Brain microvascular endothelial cell (primary cell): Measurements from ENCODE around the gene OBI1.

Experiments
- DNase-seq: peaks from one replicate; pipeline ENCODE4 v3.0.0-alpha.2; 2020
- H3K27ac ChIP-seq: fragments of 250-450 bp; sonication (Bioruptor Pico); 2 replicates; pipeline ENCODE4 v1.5.1; 2020; ENCODE audit warnings: mild to moderate bottlenecking, moderate library complexity
- H3K27me3 ChIP-seq: fragments of 250-450 bp; sonication (Bioruptor Pico); replicated peaks from 2 replicates; pipeline ENCODE4 v1.5.1; 2020; ENCODE audit warnings: mild to moderate bottlenecking
- H3K36me3 ChIP-seq: fragments of 250-450 bp; sonication (Bioruptor Pico); replicated peaks from 2 replicates; pipeline ENCODE4 v1.5.1; 2020; ENCODE audit warnings: mild to moderate bottlenecking
- H3K4me3 ChIP-seq: 2 replicates; pipeline ENCODE4 v1.5.1; 2011; ENCODE audit warnings: low read depth, mild to moderate bottlenecking, control low read depth, low read length, moderate library complexity
- CTCF ChIP-seq: IDR thresholded peaks from 2 replicates; pipeline ENCODE4 v1.5.1; 2011; ENCODE audit warnings: low read depth, mild to moderate bottlenecking, moderate library complexity, low read length, control low read depth, inconsistent platforms; ENCODE audit errors: missing control alignments
- in situ Hi-C: cut with HindIII; loops from 2 replicates; pipeline ENCODE4 v1.10.0; 2017; ENCODE audit warnings: low sequenced_read_pairs, low pct_ligation_motif_present

OBI1 gene

DNA sequence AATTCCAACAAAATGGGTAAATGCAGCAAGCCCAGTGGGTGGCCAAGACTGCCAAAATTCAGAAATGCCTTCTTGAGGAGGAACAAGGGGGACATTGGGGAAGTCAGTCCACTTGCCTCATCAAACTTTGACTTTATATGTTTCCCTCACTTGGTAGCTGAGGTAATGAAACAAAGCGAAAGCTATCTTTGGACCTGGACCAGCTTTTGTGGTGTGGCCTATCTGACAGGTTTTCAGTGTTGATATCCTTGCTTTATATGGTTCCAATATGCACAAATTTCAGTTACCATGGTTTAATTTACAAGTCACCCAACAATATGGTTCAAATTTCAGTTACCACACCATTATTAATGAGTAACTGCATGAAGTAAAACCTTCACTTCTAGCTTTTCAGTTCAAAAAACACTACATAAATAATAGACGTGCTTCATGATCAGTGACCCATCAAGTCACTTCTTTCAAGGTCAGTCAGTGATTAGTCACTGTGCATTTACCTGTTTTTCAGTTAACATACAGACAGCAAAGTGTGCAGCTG lies 38.0 kb downstream of the OBI1 start:
- in situ Hi-C loops, result no loop called here
- TF ChIP-seq CTCF, result no peak
- Histone ChIP-seq H3K36me3 (no peaks in the 10 kb centered on the region), H3K27ac (no peak overlapping the region), H3K27me3 (no peaks in the 10 kb centered on the region), H3K4me3 (no peak overlapping the region)
- no peak for DNase-seq

DNA sequence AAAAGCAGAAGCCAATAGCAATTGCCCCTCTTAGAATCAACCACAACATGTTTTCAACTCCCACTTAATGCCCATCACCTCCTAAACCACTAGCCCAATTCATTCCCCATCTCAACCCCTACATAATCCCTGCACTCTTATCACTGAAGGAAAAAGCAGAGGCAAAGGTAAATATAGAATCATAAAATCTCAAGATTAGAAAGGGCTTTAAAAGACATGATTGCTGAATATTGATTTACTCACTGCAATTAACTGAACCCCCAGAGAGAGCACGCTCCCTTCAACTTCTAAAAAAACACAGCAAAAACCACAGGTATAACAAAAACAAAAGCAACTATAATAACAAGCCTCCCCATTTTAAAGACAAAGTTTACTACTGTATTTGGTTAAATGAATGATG lies 40.5 kb downstream of the OBI1 start:
- Histone ChIP-seq H3K27me3 (no peaks in the 10 kb centered on the region), H3K4me3 (no peak overlapping the region), H3K36me3 (no peaks in the 10 kb centered on the region), H3K27ac (no peak overlapping the region)
- TF ChIP-seq CTCF, result no peak
- no peak for DNase-seq
- in situ Hi-C loops, result no loop called here

GRCh38 chr13:78611040-78611439 lies 47.9 kb downstream of the OBI1 start:
- in situ Hi-C loops, result no loop called here
- Histone ChIP-seq H3K4me3 (no peak overlapping the region), H3K27me3 (peaks cover 36% of the 10 kb centered on the region), H3K36me3 (no peaks in the 10 kb centered on the region), H3K27ac (no peak overlapping the region)
- TF ChIP-seq CTCF, result no peak
- no peak for DNase-seq

GRCh38 chr13:78610381-78610883 lies 48.5 kb downstream of the OBI1 start:
- Histone ChIP-seq H3K27me3 (peaks cover 42% of the 10 kb centered on the region), H3K4me3 (no peak overlapping the region), H3K36me3 (no peaks in the 10 kb centered on the region), H3K27ac (no peak overlapping the region)
- in situ Hi-C loops, result no loop called here
- DNase-seq, result no peak
- no peak for TF ChIP-seq CTCF

- Histone ChIP-seq H3K27me3 (peaks cover 50% of the 10 kb centered on the region), H3K4me3 (peak overlapping the region; percentile 47), H3K36me3 (no peaks in the 10 kb centered on the region), H3K27ac (no peak overlapping the region)
- DNase-seq, result no peak
- in situ Hi-C loops, result no loop called here
- no peak for TF ChIP-seq CTCF
Measured at GRCh38 chr13:78609464-78610205, 49.3 kb downstream of the OBI1 start.
